ENCODE data around the gene PPARA. TPM values are rescaled to one million over a fixed set of nuclear protein-coding genes. Genes with fewer than 3 reads are reported as not detected.
A peak's percentile ranks its signal among the peaks of the same experiment; 100 is the strongest.

The PPARA gene
- total and polyA plus RNA-seq, 12 donors, result 5.1 to 208 (median 37.4) TPM

GRCh38 chr22:46159777-46160176, 9.5 kb downstream of the PPARA start:
- WGBS, 4 donors, result 70 to 81% (median 76%) methylated on average over 9 to 10 of the region's 10 CpGs
- peak in 1 of 7 donors; percentile 39 for DNase-seq
- Histone ChIP-seq H3K4me3 (no peak overlapping the region), H3K9me3 (replicated peaks in 1 of 3) (no peaks in the 10 kb centered on the region), H3K36me3 (replicated peaks in 1 of 2) (peaks cover 0 to 15% of the 10 kb centered on the region in 2 donors), H3K4me1 (replicated peaks in 1 of 2) (peaks cover 0 to 10% of the 10 kb centered on the region in 2 donors), H3K27ac (no peak overlapping the region), H3K27me3 (no peaks in the 10 kb centered on the region)
- no peak for TF ChIP-seq CTCF (IDR thresholded peaks at IDR 0.05)
- no peak for TF ChIP-seq POLR2A (IDR thresholded peaks at IDR 0.05)
- intact Hi-C loops (cut with DNase I), result no loop called here

GRCh38 chr22:46162285-46162684, 12.0 kb downstream of the PPARA start:
- WGBS, 4 donors, result 81 to 93% (median 88%) methylated on average over 10 of the region's 10 CpGs

GRCh38 chr22:46162771-46163556, 12.6 kb downstream of the PPARA start:
- peak in 1 of 7 donors; percentile 18 for DNase-seq
- Histone ChIP-seq H3K27ac (no peak overlapping the region), H3K36me3 (replicated peaks in 1 of 2) (peaks cover 0 to 6% of the 10 kb centered on the region in 2 donors), H3K27me3 (no peaks in the 10 kb centered on the region), H3K4me1 (replicated peaks in 1 of 2) (peaks cover 0 to 4% of the 10 kb centered on the region in 2 donors), H3K9me3 (replicated peaks in 1 of 3) (no peaks in the 10 kb centered on the region), H3K4me3 (no peak overlapping the region)
- WGBS, 4 donors, result 84 to 93% (median 90%) methylated on average over 16 to 17 of the region's 17 CpGs
- no peak for TF ChIP-seq POLR2A (IDR thresholded peaks at IDR 0.05)
- intact Hi-C loops (cut with DNase I), result no loop called here

More at GRCh38 chr22:46162285-46162684, 12.0 kb downstream of the PPARA start:
- Histone ChIP-seq H3K36me3 (replicated peaks in 1 of 2) (peaks cover 0 to 7% of the 10 kb centered on the region in 2 donors), H3K27ac (no peak overlapping the region), H3K4me3 (no peak overlapping the region), H3K27me3 (no peaks in the 10 kb centered on the region), H3K9me3 (replicated peaks in 1 of 3) (no peaks in the 10 kb centered on the region), H3K4me1 (replicated peaks in 1 of 2) (peaks cover 0 to 4% of the 10 kb centered on the region in 2 donors)
- TF ChIP-seq POLR2A (IDR thresholded peaks at IDR 0.05), result no peak
- no peak for TF ChIP-seq CTCF (IDR thresholded peaks at IDR 0.05)
- intact Hi-C loops (cut with DNase I), result no loop called here
- DNase-seq, result peak in 1 of 7 donors; percentile 34

- WGBS, 4 donors, result 79 to 90% (median 86%) methylated on average over 11 of the region's 11 CpGs
- Histone ChIP-seq H3K9me3 (replicated peaks in 1 of 3) (no peaks in the 10 kb centered on the region), H3K36me3 (replicated peaks in 1 of 2) (peaks cover 0 to 6% of the 10 kb centered on the region in 2 donors), H3K27ac (no peak overlapping the region), H3K4me3 (no peak overlapping the region), H3K4me1 (replicated peaks in 1 of 2) (peaks cover 0 to 4% of the 10 kb centered on the region in 2 donors), H3K27me3 (no peaks in the 10 kb centered on the region)
- TF ChIP-seq POLR2A (IDR thresholded peaks at IDR 0.05) (no peak), CTCF (IDR thresholded peaks at IDR 0.05) (no peak)
- intact Hi-C loops (cut with DNase I), result no loop called here
- peak in 1 of 7 donors; percentile 37 for DNase-seq
Observed at GRCh38 chr22:46163557-46163888, 13.2 kb downstream of the PPARA start.
